Measurements from ENCODE around the gene RAB28. TPM values are rescaled to one million over a fixed set of nuclear protein-coding genes. Genes with fewer than 3 reads are reported as not detected.

Gene RAB28
- total RNA-seq, 1 donor from 2014 or later = 16.2 TPM

DNA sequence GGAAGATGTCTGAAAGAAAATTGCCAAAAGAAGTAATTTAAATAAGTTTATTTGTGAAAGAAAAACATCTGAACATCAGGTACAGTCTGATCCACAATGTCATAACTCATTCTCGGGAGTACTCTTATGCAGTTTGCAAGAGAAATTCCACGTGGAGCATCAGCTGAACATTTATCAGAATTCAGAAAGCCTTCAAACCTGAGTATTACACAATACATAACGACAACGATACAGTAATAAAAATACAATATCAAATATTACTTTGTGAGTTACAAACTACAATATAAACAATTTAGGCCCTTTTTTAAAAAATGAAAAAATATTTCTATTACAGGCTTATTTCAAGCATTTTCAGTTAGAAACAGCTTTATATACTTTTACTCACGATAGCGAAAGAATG is 116.4 kb downstream of the RAB28 start:
- TF ChIP-seq, protein P1, sequence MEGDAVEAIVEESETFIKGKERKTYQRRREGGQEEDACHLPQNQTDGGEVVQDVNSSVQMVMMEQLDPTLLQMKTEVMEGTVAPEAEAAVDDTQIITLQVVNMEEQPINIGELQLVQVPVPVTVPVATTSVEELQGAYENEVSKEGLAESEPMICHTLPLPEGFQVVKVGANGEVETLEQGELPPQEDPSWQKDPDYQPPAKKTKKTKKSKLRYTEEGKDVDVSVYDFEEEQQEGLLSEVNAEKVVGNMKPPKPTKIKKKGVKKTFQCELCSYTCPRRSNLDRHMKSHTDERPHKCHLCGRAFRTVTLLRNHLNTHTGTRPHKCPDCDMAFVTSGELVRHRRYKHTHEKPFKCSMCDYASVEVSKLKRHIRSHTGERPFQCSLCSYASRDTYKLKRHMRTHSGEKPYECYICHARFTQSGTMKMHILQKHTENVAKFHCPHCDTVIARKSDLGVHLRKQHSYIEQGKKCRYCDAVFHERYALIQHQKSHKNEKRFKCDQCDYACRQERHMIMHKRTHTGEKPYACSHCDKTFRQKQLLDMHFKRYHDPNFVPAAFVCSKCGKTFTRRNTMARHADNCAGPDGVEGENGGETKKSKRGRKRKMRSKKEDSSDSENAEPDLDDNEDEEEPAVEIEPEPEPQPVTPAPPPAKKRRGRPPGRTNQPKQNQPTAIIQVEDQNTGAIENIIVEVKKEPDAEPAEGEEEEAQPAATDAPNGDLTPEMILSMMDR (IDR thresholded peaks at IDR 0.05) = no peak
- H3K27me3 Mint-ChIP-seq (ENCODE audit: unreplicated experiment) = no peaks in the 10 kb centered on the region
- peaks cover 16% of the 10 kb centered on the region for H3K36me3 Mint-ChIP-seq (ENCODE audit: unreplicated experiment)
- no peaks in the 10 kb centered on the region for H3K9me3 Mint-ChIP-seq (ENCODE audit: unreplicated experiment)
- no peak overlapping the region for H3K4me3 Mint-ChIP-seq (ENCODE audit: unreplicated experiment)
- DNase-seq (ENCODE audit: extremely low spot score, unreplicated experiment) = no peak
- no peak overlapping the region for H3K27ac Mint-ChIP-seq (ENCODE audit: unreplicated experiment)
- no peaks in the 10 kb centered on the region for H3K4me1 Mint-ChIP-seq (ENCODE audit: unreplicated experiment)

GRCh38 chr4:13367244-13367643 is 116.9 kb downstream of the RAB28 start:
- Mint-ChIP-seq H3K36me3 (ENCODE audit: unreplicated experiment) (peaks cover 16% of the 10 kb centered on the region), H3K4me3 (ENCODE audit: unreplicated experiment) (no peak overlapping the region), H3K9me3 (ENCODE audit: unreplicated experiment) (no peaks in the 10 kb centered on the region), H3K27ac (ENCODE audit: unreplicated experiment) (peak overlapping the region; percentile 20), H3K4me1 (ENCODE audit: unreplicated experiment) (no peaks in the 10 kb centered on the region), H3K27me3 (ENCODE audit: unreplicated experiment) (no peaks in the 10 kb centered on the region)
- TF ChIP-seq, protein P1 (IDR thresholded peaks at IDR 0.05) = no peak
- DNase-seq (ENCODE audit: extremely low spot score, unreplicated experiment) = no peak

DNA sequence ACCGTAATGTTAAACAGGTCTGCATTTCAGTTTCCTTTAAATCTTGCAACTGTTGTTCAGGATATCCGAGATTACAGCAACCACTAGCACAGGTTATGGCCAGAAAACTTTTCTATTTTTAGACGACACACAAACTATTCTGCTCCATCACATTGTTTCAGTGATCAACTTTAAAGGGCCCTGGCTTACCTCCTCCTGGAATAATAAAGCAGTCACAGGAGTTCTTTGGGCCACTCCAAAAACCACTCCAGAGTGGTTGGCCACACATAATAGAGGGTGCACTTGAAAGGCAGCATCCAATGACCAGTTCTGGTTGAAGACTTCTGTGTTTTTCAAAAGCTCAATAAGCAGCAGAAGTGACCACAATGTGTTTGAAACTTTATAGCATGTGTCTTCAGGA is 118.9 kb downstream of the RAB28 start:
- Mint-ChIP-seq H3K9me3 (ENCODE audit: unreplicated experiment) (no peaks in the 10 kb centered on the region), H3K36me3 (ENCODE audit: unreplicated experiment) (peaks cover 16% of the 10 kb centered on the region), H3K4me3 (ENCODE audit: unreplicated experiment) (no peak overlapping the region), H3K4me1 (ENCODE audit: unreplicated experiment) (no peaks in the 10 kb centered on the region), H3K27ac (ENCODE audit: unreplicated experiment) (no peak overlapping the region), H3K27me3 (ENCODE audit: unreplicated experiment) (no peaks in the 10 kb centered on the region)
- TF ChIP-seq, protein P1 (IDR thresholded peaks at IDR 0.05) = no peak
- no peak for DNase-seq (ENCODE audit: extremely low spot score, unreplicated experiment)

GRCh38 chr4:13364653-13365052 is 119.5 kb downstream of the RAB28 start:
- DNase-seq (ENCODE audit: extremely low spot score, unreplicated experiment) = no peak
- no peak overlapping the region for H3K27ac Mint-ChIP-seq (ENCODE audit: unreplicated experiment)
- TF ChIP-seq, protein P1 (IDR thresholded peaks at IDR 0.05) = no peak
- H3K9me3 Mint-ChIP-seq (ENCODE audit: unreplicated experiment) = no peaks in the 10 kb centered on the region
- no peak overlapping the region for H3K4me3 Mint-ChIP-seq (ENCODE audit: unreplicated experiment)
- no peaks in the 10 kb centered on the region for H3K4me1 Mint-ChIP-seq (ENCODE audit: unreplicated experiment)
- peaks cover 16% of the 10 kb centered on the region for H3K36me3 Mint-ChIP-seq (ENCODE audit: unreplicated experiment)
- H3K27me3 Mint-ChIP-seq (ENCODE audit: unreplicated experiment) = no peaks in the 10 kb centered on the region

- H3K9me3 Mint-ChIP-seq (ENCODE audit: unreplicated experiment) = no peaks in the 10 kb centered on the region
- TF ChIP-seq, protein P1 (IDR thresholded peaks at IDR 0.05) = no peak
- H3K27me3 Mint-ChIP-seq (ENCODE audit: unreplicated experiment) = no peaks in the 10 kb centered on the region
- H3K36me3 Mint-ChIP-seq (ENCODE audit: unreplicated experiment) = peaks cover 16% of the 10 kb centered on the region
- no peaks in the 10 kb centered on the region for H3K4me1 Mint-ChIP-seq (ENCODE audit: unreplicated experiment)
- no peak for DNase-seq (ENCODE audit: extremely low spot score, unreplicated experiment)
- H3K4me3 Mint-ChIP-seq (ENCODE audit: unreplicated experiment) = no peak overlapping the region
- no peak overlapping the region for H3K27ac Mint-ChIP-seq (ENCODE audit: unreplicated experiment)
These were observed 120.0 kb downstream of the RAB28 start for GRCh38 chr4:13364172-13364571.

Data from osteocyte (in vitro differentiated cells).